Epithelial cell of esophagus (primary cell): ENCODE data around the gene HSDL1.
A peak's percentile ranks its signal among the peaks of the same experiment; 100 is the strongest.

Experiments used
- DNase-seq: peaks from one replicate; pipeline ENCODE4 v3.0.0; 2010; ENCODE audit warnings: low read depth
- H3K4me3 ChIP-seq: 2 replicates; pipeline ENCODE4 v1.5.1; 2011; ENCODE audit warnings: mild to moderate bottlenecking, low read length, control low read depth
- TF ChIP-seq, protein P1 (sequence below): IDR thresholded peaks from 2 replicates; pipeline ENCODE4 v1.5.1; 2011; ENCODE audit warnings: low read depth, mild to moderate bottlenecking, low read length, control low read depth, inconsistent platforms; ENCODE audit not compliant: insufficient read depth; ENCODE audit errors: missing control alignments

The HSDL1 gene

GRCh38 chr16:84180519-84181140, 35.7 kb upstream of the HSDL1 start:
- TF ChIP-seq, protein P1, sequence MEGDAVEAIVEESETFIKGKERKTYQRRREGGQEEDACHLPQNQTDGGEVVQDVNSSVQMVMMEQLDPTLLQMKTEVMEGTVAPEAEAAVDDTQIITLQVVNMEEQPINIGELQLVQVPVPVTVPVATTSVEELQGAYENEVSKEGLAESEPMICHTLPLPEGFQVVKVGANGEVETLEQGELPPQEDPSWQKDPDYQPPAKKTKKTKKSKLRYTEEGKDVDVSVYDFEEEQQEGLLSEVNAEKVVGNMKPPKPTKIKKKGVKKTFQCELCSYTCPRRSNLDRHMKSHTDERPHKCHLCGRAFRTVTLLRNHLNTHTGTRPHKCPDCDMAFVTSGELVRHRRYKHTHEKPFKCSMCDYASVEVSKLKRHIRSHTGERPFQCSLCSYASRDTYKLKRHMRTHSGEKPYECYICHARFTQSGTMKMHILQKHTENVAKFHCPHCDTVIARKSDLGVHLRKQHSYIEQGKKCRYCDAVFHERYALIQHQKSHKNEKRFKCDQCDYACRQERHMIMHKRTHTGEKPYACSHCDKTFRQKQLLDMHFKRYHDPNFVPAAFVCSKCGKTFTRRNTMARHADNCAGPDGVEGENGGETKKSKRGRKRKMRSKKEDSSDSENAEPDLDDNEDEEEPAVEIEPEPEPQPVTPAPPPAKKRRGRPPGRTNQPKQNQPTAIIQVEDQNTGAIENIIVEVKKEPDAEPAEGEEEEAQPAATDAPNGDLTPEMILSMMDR = no peak
- H3K4me3 ChIP-seq = no peak overlapping the region
- no peak for DNase-seq

GRCh38 chr16:84179612-84180320, 34.8 kb upstream of the HSDL1 start:
- DNase-seq = no peak
- no peak overlapping the region for H3K4me3 ChIP-seq
- TF ChIP-seq, protein P1 = no peak

DNA sequence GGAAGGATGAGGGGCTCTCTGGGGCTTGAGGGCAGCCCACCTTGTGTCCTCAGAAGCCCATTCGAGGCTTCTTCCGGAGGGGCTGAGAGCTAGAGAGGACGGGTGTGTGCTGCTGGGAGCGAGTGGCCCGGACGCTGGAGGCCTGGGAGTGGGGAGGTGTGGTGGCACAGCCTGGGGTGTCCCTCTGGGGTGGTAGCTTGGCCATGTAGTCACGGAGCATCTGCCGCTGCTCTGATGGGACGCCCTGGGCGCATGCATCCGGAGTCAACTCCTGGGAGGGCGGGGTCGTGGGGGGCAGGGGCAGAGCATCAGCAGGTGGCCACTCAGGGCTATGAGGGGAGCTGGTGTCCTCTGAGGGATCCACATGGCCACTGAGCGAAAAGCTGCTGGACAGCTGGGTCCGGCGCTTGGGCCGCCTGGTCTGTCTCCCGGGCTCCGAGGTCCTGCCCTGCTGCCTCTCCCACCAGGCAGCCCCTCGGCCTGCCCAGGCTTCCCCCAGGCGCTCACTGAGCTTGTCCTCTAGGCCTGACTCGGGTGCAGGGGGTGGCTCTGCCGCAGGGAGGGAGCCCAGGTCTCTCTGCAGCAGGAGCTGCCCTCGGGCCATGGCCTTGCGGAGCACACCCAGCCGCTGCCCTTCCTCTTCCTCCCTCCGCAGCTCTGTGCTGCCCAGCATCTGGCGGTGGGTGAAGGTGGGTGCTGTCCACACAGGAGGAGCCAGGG, 34.1 kb upstream of the HSDL1 start:
- no peak for DNase-seq
- no peak overlapping the region for H3K4me3 ChIP-seq
- TF ChIP-seq, protein P1 = no peak

GRCh38 chr16:84178146-84178765, 33.3 kb upstream of the HSDL1 start:
- H3K4me3 ChIP-seq = no peak overlapping the region
- DNase-seq = no peak
- TF ChIP-seq, protein P1 = no peak

DNA sequence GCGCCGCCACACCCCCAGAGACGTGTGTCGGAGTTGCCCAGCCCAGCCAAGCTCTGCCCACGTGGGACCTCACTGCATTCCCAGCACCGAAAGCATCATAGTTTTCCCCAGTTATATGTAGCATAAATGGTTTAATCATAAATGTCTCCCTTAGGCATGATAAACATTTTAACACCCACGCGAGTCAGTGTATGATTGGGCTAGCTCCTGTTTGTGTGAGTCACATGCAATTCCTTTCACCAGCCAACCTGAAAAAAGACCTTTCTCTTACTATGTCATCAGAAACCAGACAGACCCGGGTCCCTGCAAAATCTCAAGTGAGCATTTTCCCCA, 32.7 kb upstream of the HSDL1 start:
- H3K4me3 ChIP-seq = no peak overlapping the region
- DNase-seq = peak; percentile 63
- TF ChIP-seq, protein P1 = no peak

DNA sequence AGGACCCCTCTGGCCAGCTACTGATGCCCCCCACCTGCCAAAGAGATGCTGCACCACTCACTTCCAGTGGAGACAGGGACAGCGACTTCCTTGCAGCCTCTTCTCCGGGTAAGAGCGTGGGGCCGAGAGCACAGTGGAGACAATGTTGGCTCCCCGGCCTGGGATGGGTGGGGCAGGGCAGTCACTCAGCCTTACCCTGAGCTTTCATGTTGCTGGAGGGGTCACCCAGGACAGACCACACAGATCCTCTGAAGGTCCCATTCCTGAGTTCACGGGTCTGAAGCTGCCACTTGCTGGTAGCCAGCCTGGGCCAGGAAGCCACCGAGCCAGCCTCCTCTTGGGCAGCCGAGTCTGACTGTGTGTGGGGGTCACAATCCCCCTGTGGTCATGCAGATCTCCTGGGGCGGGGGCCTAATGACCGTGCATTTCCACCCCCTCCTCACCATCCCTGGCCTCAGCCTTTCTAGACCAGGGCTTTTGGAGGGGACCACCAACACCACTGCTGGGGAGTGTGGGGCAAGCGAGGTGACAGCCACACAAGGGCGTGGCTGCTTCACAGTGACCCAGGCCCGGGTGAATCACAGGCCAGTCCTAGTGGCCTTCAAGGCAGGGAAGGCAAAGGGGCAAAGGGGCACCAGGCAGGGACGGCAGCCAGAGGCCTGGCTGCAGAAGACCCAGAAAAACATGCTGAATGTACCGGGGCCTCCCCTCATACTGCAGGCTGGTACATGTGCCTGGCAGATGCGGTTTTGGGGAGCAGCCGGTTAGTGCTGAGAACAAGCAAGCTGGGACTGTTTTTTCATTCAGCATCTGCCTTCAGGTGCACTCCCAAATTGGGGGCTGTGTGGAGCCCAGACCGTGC, 31.4 kb upstream of the HSDL1 start:
- no peak for DNase-seq
- TF ChIP-seq, protein P1 = no peak
- no peak overlapping the region for H3K4me3 ChIP-seq
